Measurements from ENCODE around the gene OAS1. TPM values are rescaled to one million over a fixed set of nuclear protein-coding genes. Genes with fewer than 3 reads are reported as not detected.
"Not testable (repeated sequence)": the region's sequence is repeated elsewhere in the genome, so short reads cannot be mapped to it uniquely, and the experiment has no call there.

OAS1 gene
- total RNA-seq, 1 experiment from 2014 or later = 7.8 TPM

DNA sequence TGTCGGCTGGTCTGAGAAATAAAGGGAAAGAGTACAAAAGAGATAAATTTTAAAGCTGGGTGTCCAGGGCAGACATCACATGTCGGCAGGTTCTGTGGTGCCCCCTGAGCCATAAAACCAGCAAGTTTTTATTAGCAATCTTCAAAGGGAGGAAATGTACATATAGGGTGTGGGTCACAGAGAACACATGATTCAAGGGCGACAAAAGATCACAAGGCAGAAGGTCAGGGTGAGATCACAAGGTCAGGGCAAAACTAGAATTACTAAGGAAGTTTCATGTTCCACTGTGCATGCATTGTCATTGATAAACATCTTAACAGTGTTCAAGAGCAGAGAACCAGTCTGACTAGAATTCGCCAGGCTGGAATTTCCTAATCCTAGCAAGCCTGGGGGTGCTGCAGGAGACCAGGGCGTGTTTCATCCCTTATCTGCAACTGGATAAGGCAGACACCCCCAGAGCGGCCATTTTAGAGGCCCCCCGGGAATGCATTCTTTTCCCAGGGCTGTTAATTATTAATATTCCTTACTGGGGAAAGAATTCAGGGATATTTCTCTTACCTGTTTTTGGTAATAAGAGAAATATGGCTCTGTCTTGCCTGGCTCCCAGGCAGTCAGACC lies 19.8 kb downstream of the OAS1 start:
- DNase-seq, H3K9me3 ChIP-seq, H3K27me3 ChIP-seq, H3K36me3 ChIP-seq, H3K4me3 ChIP-seq: not testable (repeated sequence)

DNA sequence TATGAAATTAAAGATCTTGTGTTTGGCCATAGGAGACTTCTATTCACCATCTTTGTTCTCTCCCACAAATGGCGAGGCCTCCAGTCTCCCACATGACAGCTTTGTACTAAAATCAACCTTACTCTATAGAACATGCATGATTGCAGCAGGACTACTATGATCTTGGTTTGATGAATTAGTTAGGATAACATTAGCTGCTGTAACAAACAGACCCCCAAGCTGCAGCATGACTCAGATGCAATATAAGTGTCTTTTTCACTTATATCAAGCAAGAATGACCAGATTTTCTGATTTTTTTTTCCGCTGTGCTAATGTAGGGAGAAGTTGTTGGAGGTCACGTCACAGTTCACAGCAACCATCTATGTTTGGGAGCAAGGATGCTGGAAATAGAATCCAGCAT lies 20.7 kb downstream of the OAS1 start:
- no peak overlapping the region for H3K4me3 ChIP-seq
- DNase-seq = no peak
- no peaks in the 10 kb centered on the region; the same call in 1 of the 2 replicates for H3K27me3 ChIP-seq
- no peaks in the 10 kb centered on the region for H3K9me3 ChIP-seq
- H3K36me3 ChIP-seq = no peaks in the 10 kb centered on the region

DNA sequence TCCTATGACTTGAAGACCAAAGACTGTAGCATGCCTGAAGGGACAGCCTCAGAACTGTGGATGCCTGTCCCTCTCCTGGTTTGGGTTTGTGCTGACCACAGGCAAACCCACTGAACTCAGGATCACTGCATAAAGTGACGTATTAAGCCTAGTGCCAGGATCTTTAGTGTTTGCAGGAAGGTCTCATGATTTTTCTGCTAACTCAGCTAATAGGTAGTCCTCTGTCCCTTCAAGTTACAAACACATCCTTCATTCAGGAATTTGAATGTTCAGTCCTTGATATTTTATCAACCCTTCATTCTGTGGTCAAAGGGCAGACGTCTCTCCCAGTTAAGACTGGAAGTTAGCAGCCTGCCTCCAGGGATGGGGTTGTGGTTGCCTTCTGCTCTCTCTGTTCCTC lies 21.2 kb downstream of the OAS1 start:
- Histone ChIP-seq H3K9me3 (no peaks in the 10 kb centered on the region), H3K27me3 (no peaks in the 10 kb centered on the region; the same call in 1 of the 2 replicates), H3K36me3 (no peaks in the 10 kb centered on the region), H3K4me3 (no peak overlapping the region)
- no peak for DNase-seq

DNA sequence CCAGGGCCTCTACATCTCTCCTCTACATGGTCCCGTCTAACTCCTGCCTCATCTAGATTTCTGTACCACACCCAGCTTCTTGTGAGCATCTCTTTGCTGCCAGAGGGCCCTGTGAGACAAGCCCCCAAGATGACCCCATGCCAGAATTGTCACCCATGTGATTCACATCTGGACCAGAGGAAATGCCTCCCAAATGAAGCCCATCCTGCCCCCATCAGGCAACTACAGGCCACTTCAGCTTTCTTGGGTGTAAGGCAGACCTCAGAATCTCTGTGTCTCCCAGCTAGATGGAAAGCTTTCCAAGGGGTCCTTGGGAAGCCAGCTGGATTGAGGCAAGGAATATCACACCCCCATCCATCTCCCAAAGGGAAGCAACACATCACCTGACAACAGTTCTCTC lies 22.2 kb downstream of the OAS1 start:
- no peak for DNase-seq
- Histone ChIP-seq H3K36me3 (no peaks in the 10 kb centered on the region), H3K27me3 (no peaks in the 10 kb centered on the region), H3K9me3 (no peaks in the 10 kb centered on the region), H3K4me3 (no peak overlapping the region)

DNA sequence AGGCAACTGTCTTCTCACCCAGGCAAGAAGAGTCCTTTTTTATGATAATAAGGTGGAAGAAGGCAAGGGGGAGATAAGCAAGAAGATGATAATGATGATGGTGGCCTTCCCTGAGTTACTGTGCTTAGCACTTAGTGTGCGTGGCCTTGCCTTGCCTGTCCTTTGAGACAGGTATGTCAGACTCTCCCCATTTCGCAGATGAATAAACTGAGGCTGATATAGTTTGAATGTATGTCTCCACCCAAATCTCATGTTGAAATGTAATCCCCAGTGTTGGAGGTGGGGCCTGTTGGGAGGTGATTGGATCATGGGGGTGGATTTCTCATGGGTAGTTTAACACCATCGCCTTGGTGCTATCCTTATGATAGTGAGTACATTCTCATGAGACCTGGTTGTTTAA lies 23.0 kb downstream of the OAS1 start:
- Histone ChIP-seq H3K36me3 (no peaks in the 10 kb centered on the region), H3K4me3 (no peak overlapping the region), H3K27me3 (no peaks in the 10 kb centered on the region), H3K9me3 (no peaks in the 10 kb centered on the region)
- DNase-seq = no peak

DNA sequence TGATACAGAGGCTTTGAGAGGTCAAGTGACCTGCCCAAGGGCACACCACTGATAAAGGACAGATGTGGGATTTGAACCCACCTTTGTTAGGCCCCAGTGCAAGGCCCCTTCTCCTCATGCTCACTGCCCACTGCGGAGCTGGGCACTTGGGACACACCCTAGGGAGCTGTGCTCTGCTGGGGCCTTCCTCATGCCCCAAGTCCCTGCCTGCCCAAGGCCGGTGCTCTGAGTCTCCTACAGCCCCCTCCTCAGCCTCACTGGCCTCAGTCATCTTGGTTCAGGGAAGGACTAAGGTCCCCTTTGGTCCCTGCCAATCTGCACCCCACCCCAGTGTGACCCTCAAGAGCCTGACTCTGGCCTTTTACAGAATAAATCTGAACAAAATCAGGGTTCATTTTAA lies 23.6 kb downstream of the OAS1 start:
- DNase-seq = no peak
- Histone ChIP-seq H3K9me3 (no peaks in the 10 kb centered on the region), H3K4me3 (no peak overlapping the region), H3K36me3 (no peaks in the 10 kb centered on the region), H3K27me3 (no peaks in the 10 kb centered on the region)

DNA sequence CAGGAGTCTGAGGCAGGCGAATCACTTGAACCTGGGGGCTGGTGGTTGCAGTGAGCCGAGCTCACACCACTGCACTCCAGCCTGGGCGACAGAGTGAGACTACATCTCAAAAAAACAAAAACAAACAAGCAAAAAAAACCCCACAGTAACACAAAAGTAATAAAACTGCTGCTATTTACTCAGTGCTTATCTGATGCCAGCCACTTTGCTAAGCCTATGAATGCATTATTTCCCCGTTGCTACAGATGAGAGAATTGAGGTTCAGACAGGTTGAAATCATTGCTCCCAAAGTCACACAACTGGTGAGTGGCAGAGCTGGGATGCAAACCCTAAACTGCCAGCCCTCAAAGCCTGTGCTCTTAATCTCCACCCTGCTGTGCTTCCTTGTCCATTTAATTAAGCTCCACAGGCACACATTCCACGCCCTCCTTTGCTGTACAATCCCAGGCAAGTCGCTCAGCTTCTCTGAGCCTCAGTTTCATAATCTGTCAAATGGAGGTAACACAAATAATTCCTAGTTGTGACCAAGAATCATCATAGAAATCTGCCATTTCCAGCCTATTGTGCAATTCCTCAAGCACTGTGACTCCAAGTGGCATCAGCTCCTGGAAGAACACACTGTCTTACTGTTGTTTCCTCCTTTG lies 25.8 kb downstream of the OAS1 start:
- H3K9me3 ChIP-seq = no peaks in the 10 kb centered on the region
- H3K36me3 ChIP-seq = no peaks in the 10 kb centered on the region
- H3K4me3 ChIP-seq = no peak overlapping the region
- no peak for DNase-seq
- no peaks in the 10 kb centered on the region for H3K27me3 ChIP-seq

DNA sequence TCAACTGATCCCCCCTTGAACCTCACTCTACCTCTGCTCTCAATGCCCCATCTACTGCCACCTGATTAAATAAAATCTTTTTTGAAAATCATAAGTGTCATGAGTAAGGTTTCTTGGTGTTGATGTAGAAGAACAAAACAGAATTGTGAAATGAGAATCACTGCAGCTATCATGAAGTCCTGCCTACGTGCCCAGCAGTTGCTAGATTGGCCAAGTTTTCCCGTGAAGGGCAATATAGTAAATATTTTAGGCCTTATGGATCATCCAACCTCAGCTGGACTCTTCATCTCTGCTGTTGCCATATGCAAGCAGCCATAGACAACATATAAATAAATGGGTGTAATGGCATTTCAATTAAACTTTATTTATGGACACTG lies 26.4 kb downstream of the OAS1 start:
- H3K9me3 ChIP-seq = no peaks in the 10 kb centered on the region
- no peaks in the 10 kb centered on the region for H3K27me3 ChIP-seq
- H3K36me3 ChIP-seq = no peaks in the 10 kb centered on the region
- H3K4me3 ChIP-seq = no peak overlapping the region
- no peak for DNase-seq

DNA sequence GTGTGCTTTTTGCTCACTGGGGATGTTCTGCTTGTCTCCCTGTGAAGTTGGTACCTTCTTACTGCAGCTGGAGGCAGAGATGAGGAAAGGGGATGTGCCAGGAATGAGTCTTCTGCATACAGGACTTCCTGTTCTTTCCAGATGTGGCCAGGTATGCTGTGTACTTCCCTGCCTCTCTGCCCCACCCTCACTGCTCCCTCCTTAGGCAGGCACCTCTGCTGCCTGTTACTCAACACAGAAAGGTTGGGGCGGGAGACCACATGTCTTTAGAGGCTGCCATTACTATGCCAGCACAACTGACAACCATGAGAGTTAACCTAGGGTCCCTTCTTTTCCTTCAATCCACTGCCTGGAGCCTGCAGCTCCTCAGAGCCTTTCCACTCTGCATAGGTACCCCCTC lies 29.5 kb downstream of the OAS1 start:
- no peak overlapping the region for H3K4me3 ChIP-seq
- no peaks in the 10 kb centered on the region for H3K27me3 ChIP-seq
- H3K36me3 ChIP-seq = no peaks in the 10 kb centered on the region
- DNase-seq = no peak
- H3K9me3 ChIP-seq = no peaks in the 10 kb centered on the region

DNA sequence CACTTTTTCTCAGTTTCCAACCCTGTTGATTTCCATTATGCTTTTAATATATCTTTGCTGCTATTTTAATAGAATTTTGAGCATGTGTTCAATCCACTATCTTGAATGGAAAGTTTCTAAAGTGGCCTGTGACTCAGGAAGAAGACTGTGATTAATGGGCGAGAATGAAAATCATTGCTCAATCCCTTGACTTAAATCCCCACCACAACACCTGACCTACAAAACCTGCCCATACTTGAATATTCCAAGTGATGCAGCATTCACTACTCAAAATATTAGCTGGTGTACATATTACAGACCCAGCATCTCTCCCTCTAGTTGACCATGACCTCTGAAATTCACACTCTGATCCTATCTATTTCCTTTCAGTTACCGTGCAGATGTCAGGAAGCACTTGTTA lies 30.2 kb downstream of the OAS1 start:
- H3K27me3 ChIP-seq = no peaks in the 10 kb centered on the region
- no peaks in the 10 kb centered on the region for H3K9me3 ChIP-seq
- no peak for DNase-seq
- no peaks in the 10 kb centered on the region for H3K36me3 ChIP-seq
- no peak overlapping the region for H3K4me3 ChIP-seq

DNA sequence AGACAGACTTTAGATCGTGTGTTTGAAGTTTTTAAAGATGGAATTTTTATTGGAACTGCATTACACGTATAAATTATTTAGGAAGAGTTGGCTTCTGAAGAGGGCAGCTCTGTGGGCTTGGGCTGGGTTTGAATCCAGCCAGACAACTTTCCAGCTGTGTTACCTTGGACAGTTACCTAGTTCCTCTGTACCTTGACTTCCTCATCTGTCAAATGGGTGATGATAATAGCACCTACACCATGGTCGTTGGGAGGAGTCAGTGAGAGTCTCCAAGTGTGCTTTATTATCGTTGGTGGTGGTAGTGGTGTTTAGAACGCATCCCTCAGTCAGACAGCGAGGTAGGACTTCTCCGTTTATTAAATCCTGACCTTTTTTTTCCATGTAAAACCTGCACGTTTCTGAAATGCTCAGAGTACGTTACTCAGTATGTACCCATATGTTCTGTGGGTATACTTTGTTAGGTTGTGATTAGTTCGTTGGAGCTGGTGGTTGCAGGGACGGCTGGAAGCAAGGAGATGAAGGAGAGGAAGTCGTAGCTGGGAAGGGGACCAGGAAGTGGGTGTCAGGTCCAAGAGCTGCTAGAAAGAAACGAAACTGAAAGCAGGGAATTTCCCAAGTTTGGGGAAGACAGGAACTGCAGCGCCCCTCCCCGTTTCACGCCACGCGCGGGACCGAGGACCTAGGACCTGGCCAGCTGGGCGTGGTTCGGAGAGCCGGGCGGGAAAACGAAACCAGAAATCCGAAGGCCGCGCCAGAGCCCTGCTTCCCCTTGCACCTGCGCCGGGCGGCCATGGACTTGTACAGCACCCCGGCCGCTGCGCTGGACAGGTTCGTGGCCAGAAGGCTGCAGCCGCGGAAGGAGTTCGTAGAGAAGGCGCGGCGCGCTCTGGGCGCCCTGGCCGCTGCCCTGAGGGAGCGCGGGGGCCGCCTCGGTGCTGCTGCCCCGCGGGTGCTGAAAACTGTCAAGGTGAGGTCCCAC lies 31.3 kb downstream of the OAS1 start, which contains the start of gene OAS3:
Gene OAS3, plus strand, starts transcription at position 734 of the 979 bp plus-strand sequence. Its CDS starts 57 bp downstream, at position 791.
- peak; percentile 87 for DNase-seq
- H3K4me3 ChIP-seq = peak within 1 kb of the TSS; percentile 76

DNA sequence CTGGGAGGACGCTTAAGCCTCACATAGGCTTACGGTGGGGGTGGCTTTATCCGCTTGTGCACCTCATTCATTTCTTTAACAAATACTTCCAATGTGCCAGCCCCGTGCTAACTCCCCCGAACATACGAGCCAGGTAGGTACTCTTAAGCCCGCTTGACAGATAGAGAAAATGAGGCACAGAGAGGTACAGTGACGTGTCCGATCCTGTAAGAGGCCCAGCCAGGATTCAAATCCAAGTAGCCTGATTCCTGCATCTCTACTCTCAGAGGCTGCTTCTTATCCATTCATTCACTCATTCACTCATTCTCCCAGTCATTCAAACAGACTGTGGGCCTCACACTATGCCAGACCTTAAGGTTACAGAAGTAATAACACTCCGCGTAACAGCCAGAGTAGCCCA lies 32.0 kb downstream of the OAS1 start:
- H3K4me3 ChIP-seq = peak overlapping the region; percentile 76
- no peaks in the 10 kb centered on the region for H3K36me3 ChIP-seq
- DNase-seq = no peak
- no peaks in the 10 kb centered on the region for H3K9me3 ChIP-seq
- no peaks in the 10 kb centered on the region for H3K27me3 ChIP-seq

More for the DNA sequence above, 31.3 kb downstream of the OAS1 start, which contains the start of gene OAS3:
- H3K27me3 ChIP-seq = no peaks in the 10 kb centered on the region
- no peaks in the 10 kb centered on the region for H3K9me3 ChIP-seq
- no peaks in the 10 kb centered on the region for H3K36me3 ChIP-seq

DNA sequence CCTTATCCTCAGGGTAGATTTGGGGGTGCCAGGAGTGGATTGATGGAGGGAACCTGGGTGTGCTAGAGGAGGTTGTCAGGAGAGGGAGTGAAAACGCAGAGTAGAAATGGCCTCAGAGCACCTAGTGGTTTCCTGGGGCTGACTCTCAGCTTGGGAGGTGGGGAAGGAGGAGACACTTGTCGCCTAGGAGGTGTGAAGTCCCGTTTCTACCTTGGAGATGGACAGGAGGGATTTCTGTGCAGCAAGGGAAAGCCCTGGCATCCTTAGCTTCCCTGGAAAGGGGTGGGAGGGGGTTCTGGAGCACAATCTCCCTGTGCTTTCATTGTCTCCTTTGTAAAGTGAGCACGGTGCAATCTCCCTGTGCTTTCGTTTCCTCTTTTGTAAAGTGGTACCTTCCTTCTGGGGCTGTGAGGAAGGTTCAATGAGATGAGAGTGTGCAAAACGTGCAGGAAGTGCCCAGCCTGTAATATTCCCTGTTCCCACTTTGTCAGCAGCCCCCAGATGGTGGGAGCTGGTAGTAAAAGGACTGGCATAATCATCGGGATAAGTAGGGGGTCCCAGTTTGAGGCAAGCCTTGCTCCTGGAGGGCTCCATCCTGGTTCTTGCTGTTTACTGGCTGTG lies 33.1 kb downstream of the OAS1 start:
- H3K4me3 ChIP-seq = peak overlapping the region; percentile 76
- H3K36me3 ChIP-seq = peaks cover 4% of the 10 kb centered on the region; the same call in 1 of the 2 replicates
- DNase-seq = no peak
- no peaks in the 10 kb centered on the region for H3K9me3 ChIP-seq
- H3K27me3 ChIP-seq = no peaks in the 10 kb centered on the region

DNA sequence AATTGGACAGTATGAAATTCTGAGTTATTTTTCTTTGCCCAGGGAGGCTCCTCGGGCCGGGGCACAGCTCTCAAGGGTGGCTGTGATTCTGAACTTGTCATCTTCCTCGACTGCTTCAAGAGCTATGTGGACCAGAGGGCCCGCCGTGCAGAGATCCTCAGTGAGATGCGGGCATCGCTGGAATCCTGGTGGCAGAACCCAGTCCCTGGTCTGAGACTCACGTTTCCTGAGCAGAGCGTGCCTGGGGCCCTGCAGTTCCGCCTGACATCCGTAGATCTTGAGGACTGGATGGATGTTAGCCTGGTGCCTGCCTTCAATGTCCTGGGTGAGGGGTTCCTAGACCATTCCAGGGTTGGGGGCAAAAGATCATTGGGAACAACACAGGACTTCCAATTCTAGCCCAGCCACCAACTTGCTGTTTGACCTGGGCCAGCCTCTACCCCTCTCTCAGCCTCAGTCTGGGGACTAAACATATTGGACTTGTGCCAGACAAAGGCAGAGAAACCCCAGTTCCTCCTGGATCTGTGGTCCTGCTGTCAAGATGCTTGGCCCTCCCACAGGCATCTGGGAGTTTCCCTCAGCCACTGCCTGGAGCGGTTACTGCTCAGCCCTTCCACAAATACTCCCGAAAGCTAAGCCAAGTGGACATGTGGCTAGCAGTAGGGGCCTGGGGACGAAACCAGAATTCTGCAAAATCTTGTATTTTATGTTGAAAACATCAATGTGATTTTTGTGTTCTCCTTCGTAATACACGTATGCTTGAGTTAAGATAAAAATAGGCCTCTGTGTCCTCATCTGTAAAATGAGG lies 35.0 kb downstream of the OAS1 start:
- no peak for DNase-seq
- H3K4me3 ChIP-seq = no peak overlapping the region
- no peaks in the 10 kb centered on the region for H3K27me3 ChIP-seq
- H3K9me3 ChIP-seq = no peaks in the 10 kb centered on the region
- peaks cover 4% of the 10 kb centered on the region for H3K36me3 ChIP-seq

DNA sequence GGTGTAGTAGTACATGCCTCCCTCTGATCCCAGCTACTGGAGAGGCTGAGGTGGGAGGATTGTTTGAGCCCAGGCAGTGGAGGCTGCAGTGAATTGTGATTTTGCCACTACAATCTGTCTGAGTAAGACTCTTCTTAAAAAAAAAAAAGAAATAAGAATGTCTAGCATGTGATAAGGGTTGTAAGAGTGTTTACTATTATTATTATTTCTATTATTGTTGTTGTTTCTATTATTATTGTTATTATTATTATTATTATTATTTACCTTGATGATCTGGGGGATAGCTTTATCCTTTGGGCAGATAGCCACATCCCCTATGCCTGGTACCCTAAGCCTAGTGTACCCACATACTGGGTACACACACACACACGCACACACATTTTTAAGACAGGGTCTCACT lies 35.8 kb downstream of the OAS1 start:
- H3K36me3 ChIP-seq = peaks cover 10% of the 10 kb centered on the region
- no peaks in the 10 kb centered on the region for H3K27me3 ChIP-seq
- no peak for DNase-seq
- H3K4me3 ChIP-seq = no peak overlapping the region
- H3K9me3 ChIP-seq = no peaks in the 10 kb centered on the region

DNA sequence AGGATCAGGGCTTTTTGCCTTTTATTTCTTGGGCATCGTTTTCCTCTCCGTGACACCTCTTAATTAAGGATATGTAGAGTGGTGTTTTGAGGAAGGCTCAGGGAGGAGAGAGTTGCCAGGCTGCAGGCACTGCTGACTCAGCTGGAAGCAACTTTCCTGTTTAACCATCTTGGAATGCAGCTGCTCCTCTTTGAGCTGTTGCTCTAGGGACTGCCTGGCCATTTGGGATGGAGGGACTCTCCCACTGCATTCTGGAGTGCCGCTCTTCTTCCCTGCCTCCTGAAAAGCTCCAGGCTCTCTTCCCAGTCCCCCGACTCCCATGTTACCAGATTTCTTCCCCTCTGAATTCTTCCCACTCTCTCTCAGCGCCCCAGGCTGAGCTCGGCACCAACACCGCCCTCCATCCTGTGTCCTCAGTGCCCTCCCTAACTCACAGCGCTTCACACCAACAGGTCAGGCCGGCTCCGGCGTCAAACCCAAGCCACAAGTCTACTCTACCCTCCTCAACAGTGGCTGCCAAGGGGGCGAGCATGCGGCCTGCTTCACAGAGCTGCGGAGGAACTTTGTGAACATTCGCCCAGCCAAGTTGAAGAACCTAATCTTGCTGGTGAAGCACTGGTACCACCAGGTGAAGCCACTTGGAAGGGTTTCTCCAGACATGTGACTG lies 37.4 kb downstream of the OAS1 start:
- Histone ChIP-seq H3K4me3 (no peak overlapping the region), H3K9me3 (no peaks in the 10 kb centered on the region), H3K36me3 (peaks cover 15% of the 10 kb centered on the region), H3K27me3 (no peaks in the 10 kb centered on the region)
- no peak for DNase-seq
